ENCODE measurements around the gene TMEM203.

Gene TMEM203

GRCh38 chr9:137228968-137229896 is 23.8 kb upstream of the TMEM203 start:
- DNase-seq = no peak

GRCh38 chr9:137228506-137228967 is 23.1 kb upstream of the TMEM203 start:
- no peak for DNase-seq

GRCh38 chr9:137227853-137228505 is 22.5 kb upstream of the TMEM203 start:
- no peak for DNase-seq

- DNase-seq = peak; percentile 36
Measured at GRCh38 chr9:137227054-137227852, 21.8 kb upstream of the TMEM203 start, which contains the start of gene RNF224. Gene RNF224 (plus strand): TSS chr9:137227502. CDS start chr9:137228336, 834 bp downstream.

- no peak for DNase-seq
Measured at GRCh38 chr9:137226338-137227053, 21.0 kb upstream of the TMEM203 start.

GRCh38 chr9:137225699-137226331 is 20.4 kb upstream of the TMEM203 start:
- DNase-seq = no peak

GRCh38 chr9:137224830-137225694 is 19.6 kb upstream of the TMEM203 start, which contains the start of gene CYSRT1:
Gene CYSRT1 (plus strand): TSS chr9:137225174. CDS start chr9:137225622, 448 bp downstream.
- DNase-seq = no peak

GRCh38 chr9:137223078-137223970 is 17.9 kb upstream of the TMEM203 start:
- DNase-seq = peak; percentile 87

- DNase-seq = no peak
Measured at GRCh38 chr9:137222190-137223077, 17.0 kb upstream of the TMEM203 start, which contains the start of gene RNF208. Gene RNF208 (minus strand): TSS chr9:137222240. CDS start chr9:137221212, 1,028 bp downstream.

- no peak for DNase-seq
Measured at GRCh38 chr9:137221506-137222111, 16.2 kb upstream of the TMEM203 start.

GRCh38 chr9:137221095-137221505 is 15.7 kb upstream of the TMEM203 start:
- DNase-seq = no peak

GRCh38 chr9:137220317-137221094 is 15.1 kb upstream of the TMEM203 start:
- no peak for DNase-seq

- DNase-seq = no peak
Measured at GRCh38 chr9:137219757-137220316, 14.4 kb upstream of the TMEM203 start.

- no peak for DNase-seq
Measured at GRCh38 chr9:137218754-137219271, 13.4 kb upstream of the TMEM203 start.

GRCh38 chr9:137218212-137218753 is 12.8 kb upstream of the TMEM203 start:
- DNase-seq = no peak
